DMS153 treated with DMSO at 0.1 percent for 48 hours (cell line): ENCODE data around the gene ADAMTS14.
A peak's percentile ranks its signal among the peaks of the same experiment; 100 is the strongest.
"Not testable (repeated sequence)": the region's sequence is repeated elsewhere in the genome, so short reads cannot be mapped to it uniquely, and the experiment has no call there.

Source experiments
- DNase-seq: peaks from one replicate; lab custom pipeline; 2025; ENCODE audit not compliant: unreplicated experiment; lab: John Stamatoyannopoulos, UW

Gene ADAMTS14

GRCh38 chr10:70672165-70673042, at the start of gene ADAMTS14:
Gene ADAMTS14, plus strand, starts transcription at chr10:70672506. Its CDS starts 297 bp downstream, at chr10:70672803.
- peak; percentile 18 for DNase-seq

GRCh38 chr10:70622541-70622940, 49.8 kb upstream of the ADAMTS14 start:
- no peak for DNase-seq

- DNase-seq = no peak
These were observed 49.1 kb upstream of the ADAMTS14 start for GRCh38 chr10:70622981-70623844.

- no peak for DNase-seq
These were observed 46.2 kb upstream of the ADAMTS14 start for GRCh38 chr10:70626056-70626455.

- DNase-seq = no peak
These were observed 43.0 kb upstream of the ADAMTS14 start for GRCh38 chr10:70629338-70629737.

GRCh38 chr10:70631735-70632134, 40.6 kb upstream of the ADAMTS14 start:
- not testable (repeated sequence) for DNase-seq

GRCh38 chr10:70634011-70634410, 38.3 kb upstream of the ADAMTS14 start:
- no peak for DNase-seq

GRCh38 chr10:70634515-70634914, 37.8 kb upstream of the ADAMTS14 start:
- DNase-seq = not testable (repeated sequence)

- not testable (repeated sequence) for DNase-seq
These were observed 32.5 kb upstream of the ADAMTS14 start for GRCh38 chr10:70639640-70640383.

GRCh38 chr10:70643272-70643671, 29.0 kb upstream of the ADAMTS14 start:
- DNase-seq = not testable (repeated sequence)

GRCh38 chr10:70644959-70645358, 27.3 kb upstream of the ADAMTS14 start:
- not testable (repeated sequence) for DNase-seq

- no peak for DNase-seq
These were observed 25.2 kb upstream of the ADAMTS14 start for GRCh38 chr10:70647086-70647485.

- no peak for DNase-seq
These were observed 23.9 kb upstream of the ADAMTS14 start for GRCh38 chr10:70648427-70648826.

GRCh38 chr10:70649526-70649925, 22.8 kb upstream of the ADAMTS14 start:
- DNase-seq = no peak

GRCh38 chr10:70650104-70650503, 22.2 kb upstream of the ADAMTS14 start:
- DNase-seq = no peak

- DNase-seq = no peak
These were observed 21.6 kb upstream of the ADAMTS14 start for GRCh38 chr10:70650718-70651117.

- no peak for DNase-seq
These were observed 20.6 kb upstream of the ADAMTS14 start for GRCh38 chr10:70651661-70652060.

GRCh38 chr10:70652761-70653657, 19.3 kb upstream of the ADAMTS14 start:
- DNase-seq = no peak

- DNase-seq = no peak
These were observed 17.0 kb upstream of the ADAMTS14 start for GRCh38 chr10:70655316-70655715.

GRCh38 chr10:70656489-70656888, 15.8 kb upstream of the ADAMTS14 start:
- no peak for DNase-seq
